Activated CD4-positive, alpha-beta memory T cell treated with anti-CD3 and anti-CD28 coated beads, Interleukin-2, amount 10 ng/mL, durations not matched to agents 7 days and 5 days (primary cell): Measurements from ENCODE around the gene CD38. TPM values are rescaled to one million over a fixed set of nuclear protein-coding genes. Genes with fewer than 3 reads are reported as not detected.
"Not testable (repeated sequence)": the region's sequence is repeated elsewhere in the genome, so short reads cannot be mapped to it uniquely, and the experiment has no call there.

Experiments used
- CTCF ChIA-PET: fragments of 350-600 bp; sonication (Branson Sonifier 250); formaldehyde crosslinking; loops from one replicate; lab custom pipeline; 2021; ENCODE audit warnings: antibody characterized with exemption, inconsistent platforms; lab: Charles Lee
- POLR2A ChIA-PET: fragments of 350-600 bp; sonication (Branson Sonifier 250); formaldehyde crosslinking; loops from one replicate; lab custom pipeline; 2021; ENCODE audit warnings: antibody characterized with exemption; lab: Charles Lee
- DNase-seq: peaks from one replicate; pipeline ENCODE4 v3.0.0-alpha.2; 2020
- H3K27ac Mint-ChIP-seq: one replicate; pipeline ENCODE4 v1.8.0; 2021; ENCODE audit warnings: mild to moderate bottlenecking, mixed read lengths
- H3K27me3 Mint-ChIP-seq: one replicate; pipeline ENCODE4 v1.8.0; 2021; ENCODE audit warnings: mixed read lengths
- H3K36me3 Mint-ChIP-seq: one replicate; pipeline ENCODE4 v1.8.0; 2021; ENCODE audit warnings: low read depth, mixed read lengths
- H3K4me1 Mint-ChIP-seq: one replicate; pipeline ENCODE4 v1.8.0; 2021; ENCODE audit warnings: mixed read lengths
- H3K4me3 Mint-ChIP-seq: one replicate; pipeline ENCODE4 v1.8.0; 2021; ENCODE audit warnings: mild to moderate bottlenecking, mixed read lengths
- H3K9me3 Mint-ChIP-seq: one replicate; pipeline ENCODE4 v1.8.0; 2021; ENCODE audit warnings: mixed read lengths
- total RNA-seq, 2 experiments: library from RNA; stranded (reverse); gene quantifications; one replicate each; pipeline ENCODE4 v1.2.3, GENCODE V29; 2021

The CD38 gene
- total RNA-seq: 100 to 1,000 TPM; 128 TPM

DNA sequence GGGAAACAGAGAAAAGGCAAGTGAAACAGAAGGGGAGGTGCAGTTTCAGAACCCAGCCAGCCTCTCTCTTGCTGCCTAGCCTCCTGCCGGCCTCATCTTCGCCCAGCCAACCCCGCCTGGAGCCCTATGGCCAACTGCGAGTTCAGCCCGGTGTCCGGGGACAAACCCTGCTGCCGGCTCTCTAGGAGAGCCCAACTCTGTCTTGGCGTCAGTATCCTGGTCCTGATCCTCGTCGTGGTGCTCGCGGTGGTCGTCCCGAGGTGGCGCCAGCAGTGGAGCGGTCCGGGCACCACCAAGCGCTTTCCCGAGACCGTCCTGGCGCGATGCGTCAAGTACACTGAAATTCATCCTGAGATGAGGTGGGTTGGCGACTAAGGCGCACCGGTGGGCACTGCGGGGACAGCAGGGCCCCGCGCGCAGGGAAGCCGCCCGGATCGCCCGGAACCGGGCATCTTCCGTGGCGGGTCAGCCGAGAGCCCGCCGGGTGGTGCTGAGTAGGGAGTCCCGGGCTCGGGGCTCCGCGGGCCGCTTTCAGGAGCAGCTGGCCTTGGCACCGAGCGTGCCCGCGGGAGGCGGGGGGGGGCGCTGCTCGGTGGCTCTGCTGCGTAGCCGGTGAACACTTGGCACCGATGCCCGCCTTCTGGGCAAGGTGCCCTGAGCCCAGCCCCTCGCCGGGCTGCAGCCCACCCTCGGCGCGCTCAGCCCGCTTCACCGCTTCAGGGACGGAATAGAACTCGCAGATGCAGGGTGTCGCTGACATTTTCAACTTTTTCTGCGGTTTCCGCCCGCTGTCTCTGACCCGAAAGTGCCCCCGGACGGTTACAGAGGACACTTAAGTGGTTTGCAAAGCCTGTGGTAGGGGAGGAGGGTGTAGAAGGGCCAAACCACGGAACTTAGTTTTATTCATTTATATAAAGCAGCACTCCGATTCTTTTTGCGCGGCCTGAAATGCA lies at the start of gene CD38:
Gene CD38, plus strand, starts transcription at position 40 of the 953 bp plus-strand sequence. Its CDS starts 87 bp downstream, at position 127.
- Mint-ChIP-seq H3K27ac (peak within 1 kb of the TSS; percentile 81), H3K4me3 (peak within 1 kb of the TSS; percentile 84), H3K4me1 (peaks cover 72% of the 10 kb centered on the region), H3K36me3 (peaks cover 62% of the 10 kb centered on the region), H3K27me3 (peaks cover 20% of the 10 kb centered on the region), H3K9me3 (no peaks in the 10 kb centered on the region)
- peak; percentile 79 for DNase-seq
- CTCF ChIA-PET: interaction anchor here (1.7 to 5.9 kb wide), 3 partner anchors 8 to 23 kb away, joined by 7 to 69 read pairs (median 11); no protein-coding TSS in a partner anchor
- POLR2A ChIA-PET: interaction anchor here (0.7 to 7.6 kb wide), 6 partner anchors 8 to 775 kb away, joined by 3 to 157 read pairs (median 24); partner anchors contain the start of gene FAM200B

DNA sequence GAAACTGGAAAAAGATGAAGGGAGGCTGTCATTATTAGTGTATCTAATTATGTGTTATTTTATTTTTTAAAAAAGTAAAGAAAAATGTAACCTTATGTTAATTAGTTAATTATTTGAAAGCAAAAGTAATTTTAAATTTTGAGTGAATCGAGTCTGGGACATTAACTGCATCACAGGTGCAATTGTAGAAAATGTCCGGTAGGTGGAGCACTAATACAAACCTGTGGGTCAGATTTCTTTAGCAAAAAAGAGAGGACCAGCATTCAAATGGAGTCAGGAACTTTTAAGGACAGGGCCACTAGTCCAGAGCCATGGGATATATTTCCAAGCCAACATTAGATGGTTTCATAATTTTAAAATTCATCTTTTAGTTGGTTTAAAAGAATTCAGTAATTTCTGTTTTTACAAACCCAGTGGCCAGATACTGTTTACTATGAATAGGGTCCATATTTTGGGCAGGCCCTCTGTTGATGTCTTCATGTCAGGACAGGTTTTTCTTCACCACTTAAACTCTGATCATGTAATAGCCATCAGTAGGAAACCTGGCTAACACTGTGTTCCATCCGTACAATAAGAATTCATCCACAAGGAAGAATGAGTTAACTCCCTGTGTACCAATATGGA lies 48.1 kb upstream of the CD38 start:
- ChIA-PET POLR2A (no interaction called here), CTCF (interaction anchor here (1.0 to 1.9 kb wide), 4 partner anchors 9 to 226 kb away, joined by 3 to 10 read pairs (median 4); no protein-coding TSS in a partner anchor)
- H3K36me3 Mint-ChIP-seq: peaks cover 4% of the 10 kb centered on the region
- DNase-seq: peak; percentile 25
- peaks cover 15% of the 10 kb centered on the region for H3K4me1 Mint-ChIP-seq
- peaks cover 9% of the 10 kb centered on the region for H3K27me3 Mint-ChIP-seq
- H3K4me3 Mint-ChIP-seq: no peak overlapping the region
- no peak overlapping the region for H3K27ac Mint-ChIP-seq
- H3K9me3 Mint-ChIP-seq: peaks cover 7% of the 10 kb centered on the region

DNA sequence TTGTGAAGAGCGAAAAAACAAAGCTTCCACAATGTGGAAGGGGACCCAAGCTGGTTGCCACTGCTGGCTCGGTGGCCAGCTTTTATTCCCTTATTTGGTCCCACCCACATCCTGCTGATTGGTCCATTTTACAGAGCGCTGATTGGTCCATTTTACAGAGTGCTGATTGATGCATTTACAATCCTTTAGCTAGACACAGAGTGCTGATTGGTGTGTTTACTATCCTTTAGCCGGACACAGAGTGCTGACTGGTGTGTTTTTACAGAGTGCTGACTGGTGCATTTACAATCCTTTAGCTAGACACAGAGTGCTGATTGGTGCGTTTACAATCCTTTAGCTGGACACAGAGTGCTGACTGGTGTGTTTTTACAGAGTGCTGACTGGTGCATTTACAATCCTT lies 45.1 kb upstream of the CD38 start:
- DNase-seq, H3K27ac Mint-ChIP-seq, H3K36me3 Mint-ChIP-seq, H3K9me3 Mint-ChIP-seq, H3K4me3 Mint-ChIP-seq, H3K27me3 Mint-ChIP-seq: not testable (repeated sequence)
- ChIA-PET POLR2A (interaction anchor here (1.1 kb wide), 1 partner anchor 21 kb away, joined by 3 read pairs; no protein-coding TSS in a partner anchor), CTCF (interaction anchor here (1.5 to 1.6 kb wide), 2 partner anchors 15 to 268 kb away, joined by 3 to 4 read pairs; no protein-coding TSS in a partner anchor)
- peaks cover 21% of the 10 kb centered on the region for H3K4me1 Mint-ChIP-seq

DNA sequence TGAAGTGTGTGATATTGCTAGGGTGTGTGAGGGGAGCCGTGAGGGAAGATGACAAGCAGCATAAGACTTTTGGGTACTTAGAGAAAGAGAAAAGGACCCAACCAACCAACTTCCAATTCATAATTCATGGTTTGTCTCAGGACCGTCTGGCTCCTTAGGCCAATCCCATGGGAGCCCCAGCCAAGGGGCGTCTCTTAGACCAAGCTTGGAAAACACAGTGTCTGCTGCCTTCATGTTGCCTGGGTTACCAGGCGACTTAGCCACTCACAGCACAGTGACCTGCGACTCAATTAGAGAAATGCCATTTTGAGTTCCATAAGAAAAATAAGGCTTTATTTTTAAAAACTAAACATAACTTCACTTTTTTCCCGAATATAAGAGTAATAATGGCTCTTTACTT lies 42.6 kb upstream of the CD38 start:
- Mint-ChIP-seq H3K27ac (no peak overlapping the region), H3K36me3 (peaks cover 10% of the 10 kb centered on the region), H3K4me3 (no peak overlapping the region), H3K27me3 (peaks cover 3% of the 10 kb centered on the region), H3K9me3 (peaks cover 9% of the 10 kb centered on the region), H3K4me1 (peaks cover 26% of the 10 kb centered on the region)
- ChIA-PET CTCF (interaction anchor here (1.1 kb wide), 1 partner anchor 220 kb away, joined by 3 read pairs; no protein-coding TSS in a partner anchor), POLR2A (interaction anchor here (1.5 kb wide), 1 partner anchor 19 kb away, joined by 5 read pairs; no protein-coding TSS in a partner anchor)
- DNase-seq: no peak

DNA sequence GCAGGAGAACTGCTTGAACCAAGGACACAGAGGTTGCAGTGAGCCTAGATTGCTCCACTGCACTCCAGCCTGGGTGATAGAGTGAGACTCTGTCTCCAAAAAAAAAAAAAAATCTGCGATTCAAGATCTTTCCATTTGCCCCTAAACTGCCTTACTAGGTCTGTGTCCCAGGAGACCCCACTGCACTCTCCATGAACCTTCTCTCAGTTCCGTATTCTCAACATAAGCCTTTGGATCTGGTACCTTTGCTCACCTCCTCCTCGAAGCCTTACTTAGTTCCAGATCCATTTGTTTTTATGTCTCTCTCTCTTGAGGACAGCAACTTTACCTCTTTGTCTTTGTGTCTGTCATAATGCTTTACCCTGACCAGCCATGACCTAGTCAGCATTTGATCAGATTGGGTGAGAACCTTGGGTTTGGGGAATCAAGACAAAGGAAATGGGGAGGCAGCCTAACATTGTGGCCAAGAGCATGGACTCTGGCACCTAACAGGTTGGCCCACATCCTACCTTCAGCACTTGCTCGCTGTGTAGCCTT lies 41.5 kb upstream of the CD38 start:
- no peak overlapping the region for H3K27ac Mint-ChIP-seq
- DNase-seq: no peak
- ChIA-PET POLR2A (interaction anchor here (1.3 to 1.5 kb wide), 2 partner anchors 12 to 20 kb away, joined by 3 to 6 read pairs; no protein-coding TSS in a partner anchor), CTCF (interaction anchor here (0.7 kb wide), 1 partner anchor 29 kb away, joined by 3 read pairs; no protein-coding TSS in a partner anchor)
- peaks cover 24% of the 10 kb centered on the region for H3K4me1 Mint-ChIP-seq
- H3K9me3 Mint-ChIP-seq: peaks cover 16% of the 10 kb centered on the region
- no peak overlapping the region for H3K4me3 Mint-ChIP-seq
- H3K27me3 Mint-ChIP-seq: peaks cover 3% of the 10 kb centered on the region
- peaks cover 15% of the 10 kb centered on the region for H3K36me3 Mint-ChIP-seq

DNA sequence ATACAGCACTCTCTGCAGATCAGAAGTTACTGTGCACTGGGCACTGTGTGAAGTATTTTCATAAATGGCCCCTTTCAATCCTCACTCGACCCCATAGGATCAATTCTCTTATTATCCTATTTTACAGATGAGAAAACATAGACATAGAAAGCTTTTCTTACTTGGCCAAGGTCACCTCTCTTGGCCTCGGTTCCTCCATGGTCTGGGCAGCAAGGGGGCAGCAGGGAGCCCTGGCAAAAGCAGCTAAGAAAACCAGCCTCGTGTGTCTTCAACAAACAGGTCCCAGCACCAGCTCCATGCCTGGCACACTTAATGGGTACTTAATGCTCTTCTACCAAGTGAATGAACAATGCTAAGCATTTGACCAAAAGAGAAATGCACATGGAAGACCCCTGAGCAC lies 40.9 kb upstream of the CD38 start:
- ChIA-PET POLR2A (interaction anchor here (1.3 to 1.5 kb wide), 2 partner anchors 12 to 19 kb away, joined by 3 to 6 read pairs; no protein-coding TSS in a partner anchor), CTCF (interaction anchor here (0.7 kb wide), 1 partner anchor 29 kb away, joined by 3 read pairs; no protein-coding TSS in a partner anchor)
- Mint-ChIP-seq H3K27ac (no peak overlapping the region), H3K4me1 (peaks cover 24% of the 10 kb centered on the region), H3K9me3 (peaks cover 23% of the 10 kb centered on the region), H3K27me3 (peaks cover 3% of the 10 kb centered on the region), H3K4me3 (no peak overlapping the region), H3K36me3 (peaks cover 20% of the 10 kb centered on the region)
- DNase-seq: no peak

DNA sequence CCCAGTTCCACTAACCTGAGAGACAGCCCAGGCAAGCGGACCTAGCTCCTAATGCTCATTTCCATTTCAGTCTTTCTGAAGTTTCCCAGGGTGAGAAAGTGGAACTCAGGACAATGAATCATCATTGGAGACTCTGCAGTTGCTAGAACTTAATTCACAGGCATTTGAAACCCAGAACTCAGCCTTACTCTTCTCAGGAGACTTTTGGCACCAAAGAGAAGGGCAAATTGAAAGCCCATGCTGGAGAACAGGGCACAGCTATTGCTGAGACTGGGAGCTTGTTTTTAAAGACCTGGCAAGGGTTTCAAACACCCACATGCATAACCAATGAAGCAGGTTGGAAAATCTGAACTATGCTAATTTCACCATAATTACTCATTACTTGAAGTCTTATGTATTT lies 39.3 kb upstream of the CD38 start:
- peaks cover 31% of the 10 kb centered on the region for H3K9me3 Mint-ChIP-seq
- H3K36me3 Mint-ChIP-seq: peaks cover 35% of the 10 kb centered on the region
- H3K27ac Mint-ChIP-seq: no peak overlapping the region
- H3K4me1 Mint-ChIP-seq: peaks cover 28% of the 10 kb centered on the region
- no peak overlapping the region for H3K4me3 Mint-ChIP-seq
- ChIA-PET POLR2A (interaction anchor here (1.0 to 1.4 kb wide), 2 partner anchors 15 to 18 kb away, joined by 3 to 6 read pairs; no protein-coding TSS in a partner anchor), CTCF (interaction anchor here (0.6 to 1.3 kb wide), 6 partner anchors 10 to 268 kb away, joined by 3 to 5 read pairs (median 4); no protein-coding TSS in a partner anchor)
- H3K27me3 Mint-ChIP-seq: peaks cover 3% of the 10 kb centered on the region
- no peak for DNase-seq

DNA sequence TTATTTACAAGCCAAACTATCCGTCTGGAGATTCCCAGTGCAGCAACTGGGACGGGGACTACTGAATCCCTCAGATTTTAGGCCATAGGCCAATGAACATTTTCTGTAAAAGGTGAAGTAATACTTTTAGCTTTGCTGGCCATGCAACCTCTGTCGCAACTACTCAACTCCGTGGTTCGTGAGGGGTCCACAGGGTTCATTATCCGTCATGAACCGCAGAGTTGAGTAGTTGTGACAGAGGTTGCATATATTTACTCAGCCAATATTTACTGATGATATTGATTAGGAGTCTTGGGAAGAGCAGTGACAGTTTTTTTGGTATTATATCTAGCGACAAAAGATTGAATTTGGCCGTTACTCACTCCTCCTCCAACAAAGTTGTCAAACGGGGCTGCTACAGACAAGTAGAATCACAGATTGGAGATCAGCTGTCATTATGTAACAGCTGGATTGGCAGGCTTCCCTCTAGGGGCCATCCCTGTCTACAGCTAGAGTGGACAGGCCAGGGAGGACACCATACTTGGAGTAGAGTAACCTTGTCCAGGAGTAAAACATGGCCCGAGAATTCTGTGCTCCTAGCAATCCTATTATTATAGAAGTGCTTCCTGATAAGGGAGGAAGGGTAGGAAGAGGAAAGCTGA lies 37.2 kb upstream of the CD38 start:
- CTCF ChIA-PET: no interaction called here
- DNase-seq: no peak
- Mint-ChIP-seq H3K9me3 (peaks cover 42% of the 10 kb centered on the region), H3K27ac (no peak overlapping the region), H3K4me3 (no peak overlapping the region), H3K4me1 (peaks cover 25% of the 10 kb centered on the region), H3K27me3 (peaks cover 3% of the 10 kb centered on the region), H3K36me3 (peaks cover 41% of the 10 kb centered on the region)
- POLR2A ChIA-PET: interaction anchor here (1.9 kb wide), 1 partner anchor 16 kb away, joined by 8 read pairs; no protein-coding TSS in a partner anchor

DNA sequence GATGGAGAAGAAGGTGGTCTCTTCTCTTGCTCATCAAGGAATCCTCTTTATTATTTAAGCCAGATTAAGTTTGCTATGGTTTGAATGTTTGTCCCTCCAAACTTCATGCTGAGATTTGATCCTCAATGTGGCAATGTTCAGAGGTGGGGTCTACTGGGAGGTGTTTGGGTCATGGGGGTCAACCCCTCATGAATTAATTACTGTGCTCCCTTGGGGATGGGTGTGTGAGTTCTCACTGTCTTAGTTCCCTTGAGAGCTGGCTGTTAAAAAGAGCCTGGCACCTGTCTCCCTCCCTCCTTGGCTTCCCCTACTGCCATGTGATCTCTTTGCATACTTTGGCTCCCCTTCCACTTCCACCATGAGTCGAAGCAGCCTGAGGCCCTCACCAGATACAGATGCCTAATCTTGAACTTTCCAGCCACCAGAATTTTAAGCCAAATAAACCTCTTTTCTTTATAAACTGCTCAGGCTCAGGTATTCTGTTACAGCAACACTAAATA lies 36.0 kb upstream of the CD38 start:
- Mint-ChIP-seq H3K27me3 (no peaks in the 10 kb centered on the region), H3K36me3 (peaks cover 49% of the 10 kb centered on the region)

DNA sequence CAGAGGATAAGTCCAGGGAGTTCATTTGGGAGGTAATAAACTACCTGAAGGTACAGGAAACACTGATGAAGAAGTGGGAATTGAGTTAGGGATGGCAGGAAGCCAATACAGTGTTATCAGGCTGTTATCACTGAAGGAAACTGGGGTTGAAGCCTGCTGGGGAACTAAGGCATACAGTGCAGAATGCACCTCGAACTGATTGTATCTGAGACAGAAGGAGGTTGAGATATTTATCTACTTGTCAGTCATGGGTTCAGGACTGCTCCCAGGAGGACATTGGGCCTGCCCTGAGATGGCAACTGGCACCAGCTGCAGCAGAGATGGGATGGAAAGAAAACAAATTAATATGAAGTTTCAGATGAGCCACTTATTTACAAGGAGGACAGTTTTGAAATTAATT lies 35.5 kb upstream of the CD38 start:
- Mint-ChIP-seq H3K4me3 (no peak overlapping the region), H3K27ac (no peak overlapping the region), H3K36me3 (peaks cover 49% of the 10 kb centered on the region), H3K27me3 (no peaks in the 10 kb centered on the region), H3K9me3 (peaks cover 52% of the 10 kb centered on the region), H3K4me1 (peaks cover 36% of the 10 kb centered on the region)
- ChIA-PET POLR2A (no interaction called here), CTCF (no interaction called here)
- no peak for DNase-seq

More for the DNA sequence above, 36.0 kb upstream of the CD38 start:
- no peak for DNase-seq
- H3K27ac Mint-ChIP-seq: no peak overlapping the region
- peaks cover 38% of the 10 kb centered on the region for H3K4me1 Mint-ChIP-seq
- H3K9me3 Mint-ChIP-seq: peaks cover 49% of the 10 kb centered on the region
- CTCF ChIA-PET: no interaction called here
- no peak overlapping the region for H3K4me3 Mint-ChIP-seq
- POLR2A ChIA-PET: no interaction called here

DNA sequence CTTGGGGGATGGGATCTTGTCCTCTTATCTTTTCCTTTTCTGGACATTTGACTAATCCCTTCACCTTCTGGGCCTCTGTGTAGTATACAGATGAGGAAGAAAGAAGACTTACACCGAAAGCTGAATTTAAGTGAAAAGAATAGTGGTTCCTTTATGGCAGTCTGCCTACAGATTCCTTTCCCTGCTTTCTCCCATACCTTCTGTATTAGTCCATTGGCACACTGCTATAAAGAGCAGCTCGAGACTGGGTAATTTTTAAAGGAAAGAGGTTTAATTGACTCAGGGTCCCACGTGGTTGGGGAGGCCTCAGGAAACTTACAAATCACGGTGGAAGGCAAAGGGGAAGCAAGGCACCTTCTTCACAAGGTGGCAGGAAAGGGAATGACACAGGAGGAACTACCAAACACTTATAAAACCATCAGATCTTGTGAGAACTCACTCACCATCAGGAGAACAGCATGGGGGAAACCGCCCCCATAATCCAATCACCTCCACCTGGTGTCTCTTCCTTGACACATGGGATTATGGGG lies 34.0 kb upstream of the CD38 start:
- peaks cover 54% of the 10 kb centered on the region for H3K36me3 Mint-ChIP-seq
- ChIA-PET POLR2A (interaction anchor here (2.0 kb wide), 1 partner anchor 12 kb away, joined by 5 read pairs; no protein-coding TSS in a partner anchor), CTCF (interaction anchor here (1.0 kb wide), 1 partner anchor 61 kb away, joined by 4 read pairs; no protein-coding TSS in a partner anchor)

More for the DNA sequence above, 34.0 kb upstream of the CD38 start:
- Mint-ChIP-seq H3K9me3 (peaks cover 59% of the 10 kb centered on the region), H3K4me1 (peaks cover 24% of the 10 kb centered on the region), H3K27me3 (no peaks in the 10 kb centered on the region), H3K4me3 (no peak overlapping the region), H3K27ac (no peak overlapping the region)
- DNase-seq: no peak
